HG03342 (cell line): ENCODE results near the gene SH3RF2.
"Not testable (repeated sequence)": the region's sequence is repeated elsewhere in the genome, so short reads cannot be mapped to it uniquely, and the experiment has no call there.

Experiments used
- ATAC-seq: cut with Tn5 transposase; IDR thresholded peaks from one replicate; pipeline ENCODE4 v1.9.1; 2021; ENCODE audit warnings: mild to moderate bottlenecking, moderate library complexity; ENCODE audit not compliant: unreplicated experiment

Gene SH3RF2

GRCh38 chr5:146005264-146005663 is 68.9 kb downstream of the SH3RF2 start:
- no peak for ATAC-seq

- ATAC-seq = no peak
Measured at GRCh38 chr5:146005723-146006122, 69.3 kb downstream of the SH3RF2 start.

GRCh38 chr5:146006470-146007190 is 70.3 kb downstream of the SH3RF2 start:
- no peak for ATAC-seq

- ATAC-seq = no peak
Measured at GRCh38 chr5:146007270-146007669, 70.9 kb downstream of the SH3RF2 start.

GRCh38 chr5:146007989-146008388 is 71.6 kb downstream of the SH3RF2 start:
- no peak for ATAC-seq

GRCh38 chr5:146009020-146009419 is 72.6 kb downstream of the SH3RF2 start:
- no peak for ATAC-seq

GRCh38 chr5:146010447-146010846 is 74.1 kb downstream of the SH3RF2 start:
- ATAC-seq = not testable (repeated sequence)

GRCh38 chr5:146013761-146014160 is 77.4 kb downstream of the SH3RF2 start:
- ATAC-seq = no peak

- ATAC-seq = no peak
Measured at GRCh38 chr5:146015001-146015400, 78.6 kb downstream of the SH3RF2 start.

GRCh38 chr5:146016764-146017484 is 80.5 kb downstream of the SH3RF2 start:
- no peak for ATAC-seq

- ATAC-seq = no peak
Measured at GRCh38 chr5:146018514-146019375, 82.4 kb downstream of the SH3RF2 start.

- ATAC-seq = no peak
Measured at GRCh38 chr5:146020100-146020499, 83.7 kb downstream of the SH3RF2 start.

GRCh38 chr5:146024034-146024433 is 87.7 kb downstream of the SH3RF2 start:
- no peak for ATAC-seq

- no peak for ATAC-seq
Measured at GRCh38 chr5:146025114-146025680, 88.8 kb downstream of the SH3RF2 start.

- no peak for ATAC-seq
Measured at GRCh38 chr5:146025681-146026080, 89.3 kb downstream of the SH3RF2 start.

- ATAC-seq = no peak
Measured at GRCh38 chr5:146026307-146027010, 90.1 kb downstream of the SH3RF2 start.

GRCh38 chr5:146027751-146028150 is 91.4 kb downstream of the SH3RF2 start:
- no peak for ATAC-seq

GRCh38 chr5:146032911-146033310 is 96.5 kb downstream of the SH3RF2 start:
- ATAC-seq = no peak

GRCh38 chr5:146034127-146034526 is 97.7 kb downstream of the SH3RF2 start:
- ATAC-seq = no peak

- ATAC-seq = no peak
Measured at GRCh38 chr5:146034605-146035004, 98.2 kb downstream of the SH3RF2 start.

GRCh38 chr5:146039420-146039819 is 103.0 kb downstream of the SH3RF2 start:
- no peak for ATAC-seq
